LNCaP clone FGC (cell line): ENCODE measurements around the gene MFAP1.

Experiments used
- DNase-seq: peaks from one replicate; pipeline ENCODE4 v3.0.0-alpha.2; 2011; ENCODE audit warnings: low read depth
- H3K4me3 ChIP-seq: 2 replicates; pipeline ENCODE4 v1.5.1; 2011; ENCODE audit warnings: mild to moderate bottlenecking, low read depth, low read length, control low read depth
- TF ChIP-seq, protein P1 (sequence below): IDR thresholded peaks from 2 replicates; pipeline ENCODE4 v1.5.1; 2012; ENCODE audit warnings: mild to moderate bottlenecking; ENCODE audit not compliant: control insufficient read depth, insufficient read depth; ENCODE audit errors: extremely low read depth

MFAP1 gene

DNA sequence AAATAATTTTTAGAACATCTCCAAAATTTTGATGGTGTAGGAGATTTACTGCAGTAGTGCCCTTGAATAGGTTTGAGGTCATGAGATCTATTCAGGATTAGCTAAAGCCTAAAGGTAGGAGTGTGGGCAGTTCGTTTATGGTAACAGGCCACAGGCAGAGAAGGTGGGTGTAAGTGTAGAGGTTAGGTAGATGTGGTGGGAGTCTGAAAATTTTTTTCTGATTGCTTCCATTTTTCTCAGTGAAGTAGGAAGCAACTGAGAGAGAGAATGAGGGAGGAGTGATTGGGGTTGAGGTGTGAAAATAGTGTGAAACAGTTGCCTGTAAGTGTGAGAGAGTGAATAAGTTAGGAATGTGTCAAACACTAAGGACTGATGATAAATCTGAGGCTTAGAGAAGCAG lies 45.5 kb downstream of the MFAP1 start:
- no peak for DNase-seq
- TF ChIP-seq, protein P1, sequence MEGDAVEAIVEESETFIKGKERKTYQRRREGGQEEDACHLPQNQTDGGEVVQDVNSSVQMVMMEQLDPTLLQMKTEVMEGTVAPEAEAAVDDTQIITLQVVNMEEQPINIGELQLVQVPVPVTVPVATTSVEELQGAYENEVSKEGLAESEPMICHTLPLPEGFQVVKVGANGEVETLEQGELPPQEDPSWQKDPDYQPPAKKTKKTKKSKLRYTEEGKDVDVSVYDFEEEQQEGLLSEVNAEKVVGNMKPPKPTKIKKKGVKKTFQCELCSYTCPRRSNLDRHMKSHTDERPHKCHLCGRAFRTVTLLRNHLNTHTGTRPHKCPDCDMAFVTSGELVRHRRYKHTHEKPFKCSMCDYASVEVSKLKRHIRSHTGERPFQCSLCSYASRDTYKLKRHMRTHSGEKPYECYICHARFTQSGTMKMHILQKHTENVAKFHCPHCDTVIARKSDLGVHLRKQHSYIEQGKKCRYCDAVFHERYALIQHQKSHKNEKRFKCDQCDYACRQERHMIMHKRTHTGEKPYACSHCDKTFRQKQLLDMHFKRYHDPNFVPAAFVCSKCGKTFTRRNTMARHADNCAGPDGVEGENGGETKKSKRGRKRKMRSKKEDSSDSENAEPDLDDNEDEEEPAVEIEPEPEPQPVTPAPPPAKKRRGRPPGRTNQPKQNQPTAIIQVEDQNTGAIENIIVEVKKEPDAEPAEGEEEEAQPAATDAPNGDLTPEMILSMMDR = no peak
- H3K4me3 ChIP-seq = no peak overlapping the region

DNA sequence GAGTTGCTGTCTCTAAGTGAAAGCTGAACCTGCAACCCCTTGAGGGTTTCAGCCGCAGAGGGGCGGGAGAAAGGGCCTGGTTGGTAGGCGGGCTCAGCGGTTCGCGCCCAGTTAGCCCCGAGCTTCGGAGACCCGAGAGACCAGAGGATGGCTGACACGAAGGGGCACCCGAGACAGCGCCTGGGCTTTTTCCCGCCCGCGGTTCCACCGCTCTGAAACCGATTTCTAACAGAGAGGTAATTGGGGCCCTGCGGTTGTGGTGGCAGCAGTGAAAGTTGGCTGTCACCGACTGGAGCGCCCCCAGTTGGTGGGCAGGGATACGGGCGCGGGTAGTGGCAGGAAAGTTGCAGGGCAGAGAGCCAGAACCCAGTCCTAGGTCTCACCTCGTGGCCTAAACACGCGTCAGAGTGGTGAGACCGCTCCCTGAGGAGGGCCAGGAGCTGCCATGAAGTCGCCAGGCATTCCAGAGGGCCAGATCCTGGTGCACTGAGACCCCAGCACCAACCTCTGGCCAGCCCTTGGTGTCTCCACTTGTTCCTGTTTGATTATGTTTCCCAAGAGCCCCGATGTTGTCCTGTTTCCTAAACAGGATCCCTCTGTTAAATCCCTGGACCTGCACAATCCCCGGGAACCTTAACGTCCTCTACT lies 47.1 kb downstream of the MFAP1 start:
- DNase-seq = peak; percentile 52
- TF ChIP-seq, protein P1 = peak; percentile 81
- peak overlapping the region; percentile 98 for H3K4me3 ChIP-seq

DNA sequence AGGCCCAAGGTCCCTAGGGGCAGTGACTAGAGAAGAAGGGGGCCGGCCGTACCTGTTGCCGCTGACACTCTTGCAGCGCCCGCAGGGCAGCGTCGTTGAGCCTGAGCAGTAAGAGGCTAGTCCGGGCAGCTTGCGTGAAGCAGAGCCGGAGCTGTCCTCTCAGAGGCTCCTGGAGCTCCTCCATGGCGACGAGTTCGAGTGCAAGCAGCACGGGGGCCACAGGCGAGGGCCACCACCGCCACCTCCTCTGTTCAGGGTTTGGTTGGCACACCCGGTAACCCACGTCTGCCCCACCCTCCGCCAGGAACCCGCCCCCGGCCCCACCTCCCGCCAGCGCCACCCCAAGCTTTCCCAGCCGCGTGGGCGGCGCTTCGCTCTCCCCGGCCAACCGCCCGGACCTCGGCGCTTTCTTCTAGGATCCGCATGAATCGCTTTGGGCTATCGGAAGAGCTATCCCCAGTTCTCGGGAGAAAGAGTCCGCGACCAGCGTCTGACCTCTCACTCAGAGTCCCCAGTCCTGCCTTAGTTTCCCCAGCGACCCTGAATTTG lies 47.7 kb downstream of the MFAP1 start, which contains the start of gene ELL3:
ELL3 (minus strand) TSS at position 249 of the 549 bp plus-strand sequence; CDS start at position 184, 65 bp downstream.
- H3K4me3 ChIP-seq = peak within 1 kb of the TSS; percentile 98
- TF ChIP-seq, protein P1 = no peak
- DNase-seq = peak; percentile 52

DNA sequence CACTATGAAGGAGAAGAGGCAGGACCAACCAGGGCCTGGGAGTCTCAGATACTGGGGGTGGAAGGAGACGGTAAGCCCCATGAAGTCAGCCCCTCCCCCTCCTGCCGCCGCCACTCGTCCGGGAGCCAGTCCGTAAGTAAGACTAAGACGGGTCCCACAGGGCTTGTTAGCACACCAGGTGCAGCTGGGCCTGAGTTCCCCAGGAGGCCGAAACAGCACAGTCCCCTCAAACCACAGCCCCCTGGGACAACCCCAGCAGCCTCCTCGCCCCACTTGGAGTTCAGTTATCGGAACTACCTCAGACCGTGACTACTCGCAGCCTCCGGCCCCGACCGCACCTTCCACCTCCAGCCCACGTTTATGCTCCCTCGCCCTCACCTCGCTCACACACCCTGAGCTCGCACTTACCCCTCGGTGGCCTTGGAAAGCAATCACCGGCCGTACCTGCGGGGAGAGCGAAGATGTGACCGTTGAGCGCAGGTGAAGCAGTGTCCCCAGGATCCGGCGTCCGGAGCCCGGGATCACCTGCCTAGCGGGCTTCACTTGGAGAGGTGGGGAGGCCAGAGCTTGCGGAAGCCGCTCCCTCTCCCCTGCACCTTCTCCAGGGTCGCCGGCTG lies 48.3 kb downstream of the MFAP1 start:
- DNase-seq = no peak
- TF ChIP-seq, protein P1 = no peak
- peak overlapping the region; percentile 98 for H3K4me3 ChIP-seq

DNA sequence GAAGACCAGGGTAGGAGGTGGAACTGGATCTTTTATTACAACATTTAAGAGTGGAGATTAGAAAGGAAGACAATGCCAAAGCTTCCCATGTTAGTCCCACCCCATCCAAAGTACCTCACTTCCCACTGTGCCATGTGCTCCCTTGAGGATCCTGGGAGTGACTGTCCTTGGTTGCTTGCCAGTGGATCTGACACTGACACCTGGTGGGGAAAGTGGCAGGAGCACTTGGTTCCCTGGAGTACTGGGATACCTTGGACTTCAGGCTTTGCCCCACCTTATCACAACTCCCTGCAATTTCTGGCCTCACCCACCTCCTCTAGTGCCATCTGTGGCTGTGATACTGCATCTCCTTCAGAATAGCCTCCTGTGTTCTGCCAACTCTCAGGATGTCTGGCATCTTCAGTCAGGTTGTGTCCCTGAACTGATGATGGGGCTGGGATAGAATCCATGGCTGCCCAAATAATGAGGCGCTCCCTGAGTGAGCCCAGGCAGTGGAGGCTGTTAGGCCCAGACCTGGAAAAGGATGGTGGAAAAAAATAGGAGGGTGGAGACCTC lies 49.0 kb downstream of the MFAP1 start:
- peak overlapping the region; percentile 98 for H3K4me3 ChIP-seq
- TF ChIP-seq, protein P1 = peak; percentile 90
- peak; percentile 95 for DNase-seq

DNA sequence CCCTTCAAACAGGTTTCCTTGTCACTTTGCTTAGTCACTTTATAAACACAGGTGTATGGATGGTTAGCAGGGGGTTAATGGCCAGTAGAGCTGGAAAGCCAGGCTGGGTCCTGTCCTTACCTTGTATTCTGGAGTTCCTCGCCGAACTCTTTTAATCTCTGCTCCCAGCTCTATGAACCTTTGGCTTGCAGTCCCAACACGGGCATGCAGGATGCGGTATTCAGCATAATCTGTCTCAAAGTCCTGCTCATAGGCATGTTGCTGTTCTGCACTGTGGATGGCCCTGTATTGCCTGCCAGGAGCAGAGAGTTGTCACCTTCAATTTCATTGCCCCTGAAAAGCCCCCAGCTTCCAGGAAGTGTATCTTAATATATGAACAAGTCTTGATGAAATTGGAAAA lies 50.4 kb downstream of the MFAP1 start:
- TF ChIP-seq, protein P1 = no peak
- DNase-seq = no peak
- no peak overlapping the region; the same call in 1 of the 2 replicates for H3K4me3 ChIP-seq

DNA sequence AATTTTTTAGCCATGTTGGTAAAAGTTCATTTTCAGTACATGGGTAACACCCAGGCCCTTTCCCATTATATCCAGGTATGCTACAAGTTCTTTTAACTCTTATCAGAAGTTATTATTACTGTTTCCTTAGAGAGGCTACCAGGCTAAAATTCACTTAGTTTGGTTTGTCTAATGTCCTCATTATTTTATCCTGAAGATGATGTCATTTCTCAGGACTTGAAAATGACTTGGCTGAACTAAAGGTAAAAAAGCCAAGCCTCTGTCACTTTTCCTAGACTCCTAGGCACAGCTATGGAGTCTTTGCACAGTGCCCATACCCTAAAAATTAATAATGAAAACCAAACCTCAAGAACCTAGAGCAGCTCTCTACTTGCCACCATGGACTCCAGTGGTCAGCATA lies 51.9 kb downstream of the MFAP1 start:
- H3K4me3 ChIP-seq = no peak overlapping the region
- no peak for DNase-seq
- TF ChIP-seq, protein P1 = no peak
